HG03097 (cell line): Measurements from ENCODE around the gene MED15.
"Not testable (repeated sequence)": the region's sequence is repeated elsewhere in the genome, so short reads cannot be mapped to it uniquely, and the experiment has no call there.

Source experiments
- ATAC-seq: cut with Tn5 transposase; IDR thresholded peaks from one replicate; pipeline ENCODE4 v1.9.1; 2021; ENCODE audit not compliant: unreplicated experiment, low FRiP score

The MED15 gene

DNA sequence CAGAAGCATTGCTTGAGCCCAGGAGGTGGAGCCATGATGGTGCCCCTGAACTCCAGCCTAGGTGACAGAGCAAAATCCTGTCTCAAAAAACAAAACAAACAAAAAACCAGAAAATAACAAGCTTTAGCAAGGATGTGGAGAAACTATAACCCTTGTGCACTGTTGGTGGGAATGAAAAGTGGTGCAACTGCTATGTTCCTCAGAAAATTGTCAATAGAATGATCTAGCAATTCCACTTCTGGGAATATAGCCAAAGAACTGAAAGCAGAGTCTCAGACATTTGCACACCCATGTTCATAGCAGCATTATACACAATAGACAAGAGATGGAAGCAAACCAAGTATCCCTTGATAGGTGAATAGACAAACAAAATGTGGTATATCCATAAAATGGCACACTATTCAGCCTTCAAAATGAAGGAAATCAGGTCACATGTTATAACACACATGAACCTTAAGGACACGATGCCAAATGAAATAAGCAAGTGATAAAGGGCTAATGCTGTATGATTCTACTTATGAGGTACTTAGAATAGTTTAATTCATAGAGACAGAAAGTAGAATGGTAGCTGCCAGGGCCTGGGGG, 27.7 kb upstream of the MED15 start:
- no peak for ATAC-seq

DNA sequence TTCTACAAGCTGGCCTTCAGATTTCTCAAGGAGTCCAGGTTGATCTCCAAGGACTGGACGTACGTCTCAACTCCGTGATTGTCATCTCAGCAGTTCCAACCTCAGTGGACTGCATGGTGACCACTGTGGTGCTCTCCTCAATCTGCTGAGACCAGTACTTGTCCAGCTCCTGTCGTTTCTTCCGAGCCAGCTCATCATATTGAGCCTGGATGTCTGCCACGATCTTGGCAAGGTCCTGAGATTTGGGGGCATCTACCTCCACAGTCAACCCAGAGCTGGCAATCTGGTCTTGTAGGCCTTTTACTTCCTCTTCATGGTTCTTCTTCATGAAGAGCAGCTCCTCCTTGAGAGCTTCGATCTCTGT, 24.3 kb upstream of the MED15 start:
- ATAC-seq = not testable (repeated sequence)

DNA sequence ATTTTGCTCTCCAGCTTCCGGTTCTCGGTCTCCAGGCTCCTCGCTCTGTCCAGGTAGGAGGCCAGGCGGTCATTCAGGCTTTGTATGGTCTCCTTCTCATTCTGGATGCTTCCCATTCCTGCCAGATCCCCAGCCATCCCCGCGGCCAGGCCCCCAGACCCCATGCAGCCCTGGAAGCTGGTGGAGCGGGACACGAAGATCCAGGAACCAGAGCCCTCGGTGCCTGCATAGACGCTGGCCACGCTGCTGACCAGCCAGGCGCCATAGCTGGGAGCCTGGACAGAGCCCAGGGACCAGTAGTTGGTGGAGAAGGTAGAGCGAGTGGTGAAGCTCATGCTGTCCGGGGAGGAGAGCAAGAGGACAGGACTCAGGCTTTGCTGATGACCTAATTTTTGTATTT, 23.6 kb upstream of the MED15 start:
- ATAC-seq = no peak

DNA sequence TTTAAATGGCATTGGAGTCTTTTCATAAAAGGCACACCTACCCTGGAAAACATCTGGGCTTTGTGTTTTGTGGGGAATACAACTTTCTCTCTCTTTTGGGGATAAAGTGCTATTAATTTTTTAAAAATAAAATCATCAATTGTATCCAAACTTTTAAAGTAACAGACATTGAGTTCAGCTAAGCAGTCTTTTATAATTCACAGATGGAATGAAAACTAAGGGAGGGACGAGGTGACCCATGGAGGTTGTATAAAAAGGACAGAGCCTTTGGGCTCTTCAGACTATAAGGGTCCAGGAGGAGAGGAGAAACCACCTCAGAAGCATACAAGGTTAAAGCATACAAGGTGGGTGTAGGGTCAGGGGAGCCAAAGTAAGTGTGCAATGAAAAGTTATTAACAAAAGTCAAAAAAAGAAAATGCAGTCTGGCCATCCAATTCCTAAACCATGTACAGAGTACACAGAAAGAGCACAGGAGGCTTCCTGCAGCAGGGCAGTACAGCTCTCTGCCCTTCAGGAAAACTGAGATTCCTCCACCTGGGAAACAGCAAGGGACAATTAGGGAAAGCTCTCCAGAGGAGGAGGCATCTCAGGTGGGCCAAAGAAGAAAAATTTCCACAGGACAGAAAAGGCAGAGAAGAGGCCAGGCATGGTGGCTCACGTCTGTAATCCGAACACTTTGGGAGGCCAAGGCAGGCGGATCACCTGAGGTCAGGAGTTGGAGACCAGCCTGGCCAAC, 22.3 kb upstream of the MED15 start:
- no peak for ATAC-seq

DNA sequence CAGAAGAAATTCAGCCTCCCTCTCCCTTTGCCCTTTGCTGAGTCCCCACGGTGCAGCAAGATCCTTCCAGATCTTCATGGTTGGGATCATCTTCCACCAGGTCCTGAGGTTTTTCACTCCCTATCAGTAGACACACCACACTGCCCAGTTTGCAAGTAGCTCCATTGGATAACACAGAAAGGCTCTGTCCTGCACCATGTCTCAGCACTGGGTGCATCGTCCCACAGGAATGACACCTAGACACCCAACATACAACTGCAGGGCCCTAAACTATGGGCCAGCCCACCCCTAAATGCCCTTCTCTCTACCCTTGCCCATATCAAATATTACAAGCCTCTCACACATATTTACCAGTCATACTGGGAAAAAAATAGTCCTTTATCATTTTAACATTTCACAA, 21.2 kb upstream of the MED15 start:
- no peak for ATAC-seq

DNA sequence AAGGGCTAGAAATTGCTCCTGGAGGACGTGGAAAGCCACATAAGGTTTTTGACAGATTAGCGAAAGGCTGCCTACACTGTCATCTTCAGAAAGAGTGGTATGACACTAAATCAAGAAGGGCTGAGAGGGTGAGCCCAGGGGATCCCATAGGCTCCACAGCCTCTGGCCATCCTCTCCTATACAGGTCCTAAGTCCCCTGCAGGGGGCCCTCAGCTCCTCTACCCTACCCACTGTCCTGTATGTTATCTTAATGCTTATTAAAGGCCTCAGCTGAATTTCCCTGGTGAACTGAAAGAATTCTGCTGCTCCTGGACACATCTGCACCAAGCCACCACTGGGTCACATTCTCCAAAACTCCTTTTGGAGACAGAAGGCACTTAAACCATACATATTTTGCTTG, 19.7 kb upstream of the MED15 start:
- no peak for ATAC-seq

DNA sequence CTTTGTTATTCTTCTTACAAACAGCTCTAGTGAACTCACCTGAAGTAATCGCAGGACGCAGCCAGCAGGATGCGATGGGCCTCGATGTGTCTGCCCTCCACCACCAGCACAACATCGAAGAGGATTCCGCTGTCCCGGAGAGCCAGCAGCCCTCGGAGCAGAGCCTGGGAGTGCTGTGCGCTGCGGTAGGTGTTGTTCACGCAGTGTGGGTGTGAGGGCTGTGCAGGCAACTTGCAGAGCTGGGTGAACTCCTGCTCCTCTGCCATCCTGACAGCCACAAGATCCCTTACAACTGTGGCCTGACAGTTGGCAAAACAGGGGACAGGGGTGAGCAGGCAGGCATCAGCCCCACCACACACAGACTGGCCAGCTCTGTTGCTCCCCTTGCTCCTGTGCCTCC, 18.5 kb upstream of the MED15 start:
- no peak for ATAC-seq

DNA sequence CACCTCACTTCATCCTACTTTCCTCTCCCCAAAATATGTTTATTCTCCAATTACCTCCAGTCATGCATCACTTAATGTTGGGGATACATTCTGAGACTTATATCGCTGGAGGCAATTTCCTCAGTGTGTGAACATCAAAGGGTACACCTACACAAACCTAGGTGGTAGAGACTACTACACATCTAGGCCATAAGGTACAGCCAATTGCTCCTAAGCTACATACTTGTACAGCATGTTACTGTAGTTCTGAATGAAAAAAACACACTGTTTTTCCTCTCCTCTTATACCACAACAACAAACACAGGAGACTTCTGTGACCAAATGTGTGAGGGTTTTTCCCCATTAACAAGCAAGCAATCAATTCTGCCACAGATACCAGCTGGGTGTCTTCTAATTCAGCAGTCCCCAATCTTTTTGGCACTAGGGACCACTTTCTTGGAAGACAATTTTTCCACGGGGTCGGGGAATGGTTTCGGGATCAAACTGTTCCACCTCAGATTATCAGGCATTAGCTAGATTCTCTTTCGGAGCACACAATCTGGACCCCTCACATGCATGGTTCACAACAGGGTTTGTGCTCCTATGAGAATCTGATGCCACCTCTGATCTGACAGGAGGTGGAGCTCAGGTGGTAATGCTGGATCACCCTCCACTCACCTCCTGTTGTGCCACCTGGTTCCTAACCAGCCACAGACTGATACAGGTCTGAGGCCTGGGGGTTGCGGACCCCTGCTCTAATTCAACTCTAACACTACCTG, 17.0 kb upstream of the MED15 start:
- ATAC-seq = no peak

DNA sequence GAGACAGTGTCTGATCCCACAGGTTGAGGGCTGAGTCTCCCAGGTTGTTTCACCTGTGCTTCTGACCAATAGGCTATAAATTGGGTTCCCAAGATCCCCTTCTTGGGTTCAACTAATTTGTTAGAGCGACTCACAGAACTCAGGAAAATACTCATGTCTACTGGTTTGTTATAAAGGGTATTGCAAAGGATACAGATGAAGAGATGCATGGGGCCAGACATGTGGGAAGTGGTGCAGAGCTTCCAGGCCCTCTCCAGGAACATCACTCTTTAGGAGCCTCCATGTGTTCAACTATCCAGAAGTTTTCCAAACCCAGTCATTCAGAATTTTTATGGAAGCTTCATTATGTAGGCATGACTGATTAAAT, 16.5 kb upstream of the MED15 start:
- no peak for ATAC-seq

DNA sequence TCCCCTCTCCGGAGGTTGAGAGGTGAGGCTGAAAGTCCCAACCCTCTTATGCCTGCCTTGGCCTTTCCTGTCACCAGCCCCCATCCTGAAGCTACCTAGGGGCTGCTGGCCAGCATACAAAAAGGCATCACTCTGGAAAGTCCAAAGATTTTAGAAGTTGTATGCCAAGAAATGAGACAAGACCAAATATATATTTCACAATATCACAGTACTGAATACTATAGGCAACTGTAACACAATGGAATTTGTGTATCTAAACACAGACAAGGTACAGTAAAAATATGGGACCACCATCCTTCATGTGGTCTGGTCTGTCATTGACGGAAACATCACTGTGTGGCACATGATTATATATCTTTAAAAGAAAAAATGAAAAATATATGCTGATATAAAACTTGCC, 16.1 kb upstream of the MED15 start:
- no peak for ATAC-seq

DNA sequence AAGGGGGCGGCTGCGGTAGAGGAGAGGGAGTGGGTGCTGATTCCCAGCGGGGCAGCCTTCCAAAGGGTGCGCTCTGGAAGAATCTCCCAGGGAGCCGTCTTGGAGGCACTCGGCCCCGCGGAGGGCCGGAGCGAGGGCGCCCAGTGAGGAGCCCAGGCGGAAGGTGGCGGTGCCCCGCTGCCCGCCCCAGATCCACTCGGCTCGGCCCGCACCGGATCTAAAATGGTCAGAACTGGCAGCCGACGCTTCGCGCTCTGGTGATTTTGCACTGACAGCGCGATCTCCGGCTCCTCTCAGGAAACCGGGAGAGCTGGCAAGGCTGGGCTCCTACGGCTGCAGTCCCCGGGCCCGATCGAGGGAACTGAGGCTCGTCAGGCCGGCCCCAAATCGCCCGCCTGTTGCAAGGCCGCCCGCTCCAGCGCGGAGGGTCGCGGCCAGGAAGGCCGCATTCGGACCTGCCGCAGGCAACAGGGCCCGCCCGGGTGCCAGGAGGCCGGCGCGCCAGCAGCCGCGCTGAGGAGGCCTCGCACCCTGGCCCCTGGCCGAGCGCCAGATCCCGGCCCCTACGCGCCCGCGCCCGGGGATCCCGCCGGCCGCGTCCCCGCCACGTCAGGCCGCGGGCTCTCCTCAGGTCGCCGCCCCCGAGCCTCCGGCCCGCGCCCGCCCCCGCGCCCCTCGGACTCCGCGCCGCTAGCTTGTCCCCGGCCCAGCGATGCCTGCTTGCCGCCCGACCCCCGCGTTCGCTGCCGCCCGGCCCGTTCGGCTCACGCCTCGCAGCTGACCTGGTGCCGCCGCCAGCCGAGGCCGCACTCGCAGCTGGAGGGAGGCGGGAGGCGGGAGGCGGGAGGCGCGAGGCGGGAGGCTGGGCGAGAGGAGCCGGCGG, 12.2 kb upstream of the MED15 start, which contains the start of gene KLHL22:
Gene KLHL22, minus strand, starts transcription at position 818 of the 883 bp plus-strand sequence. CDS start 6,584 bp downstream, outside the sequence.
- peak; percentile 18 for ATAC-seq

DNA sequence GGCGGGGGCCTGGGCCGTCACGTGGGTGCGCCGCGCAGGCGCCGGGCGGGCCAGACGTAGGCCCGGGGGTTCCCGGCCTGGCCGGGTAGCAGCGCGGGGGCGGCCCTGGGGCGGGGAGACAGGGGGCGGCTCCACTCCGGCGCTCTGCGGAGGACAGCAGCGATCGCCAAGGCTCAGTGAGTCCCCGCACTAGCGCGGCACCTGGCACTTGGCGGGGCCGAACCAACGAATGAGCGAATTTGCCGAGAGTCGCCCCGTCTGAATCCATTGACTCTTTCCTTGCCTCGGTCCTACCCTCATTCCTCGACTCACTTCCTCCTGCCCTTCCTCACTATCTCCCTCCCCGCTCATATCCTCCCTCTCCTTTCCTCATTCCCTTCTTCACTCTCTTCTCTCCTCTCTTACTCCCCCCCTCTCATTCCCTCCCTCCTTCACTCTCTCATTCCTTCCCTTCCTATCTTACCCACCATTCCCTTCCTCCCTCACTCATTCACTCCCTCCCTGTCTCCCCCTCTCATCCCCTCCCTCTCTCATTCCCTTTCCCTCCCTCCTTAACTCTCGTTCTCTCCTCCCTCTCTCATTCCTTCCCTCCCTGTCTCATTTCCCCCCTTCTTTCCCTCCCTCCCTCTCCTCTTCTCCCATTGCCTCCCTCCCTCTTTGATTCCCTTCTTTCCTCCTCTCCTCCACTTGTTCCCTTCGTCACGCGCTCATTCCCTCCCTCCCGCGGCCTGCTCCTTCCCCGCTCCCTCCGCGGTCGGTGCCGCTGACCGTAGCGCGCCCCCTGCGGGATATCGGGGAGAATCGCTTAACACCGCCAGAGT, 11.3 kb upstream of the MED15 start:
- peak; percentile 69 for ATAC-seq

DNA sequence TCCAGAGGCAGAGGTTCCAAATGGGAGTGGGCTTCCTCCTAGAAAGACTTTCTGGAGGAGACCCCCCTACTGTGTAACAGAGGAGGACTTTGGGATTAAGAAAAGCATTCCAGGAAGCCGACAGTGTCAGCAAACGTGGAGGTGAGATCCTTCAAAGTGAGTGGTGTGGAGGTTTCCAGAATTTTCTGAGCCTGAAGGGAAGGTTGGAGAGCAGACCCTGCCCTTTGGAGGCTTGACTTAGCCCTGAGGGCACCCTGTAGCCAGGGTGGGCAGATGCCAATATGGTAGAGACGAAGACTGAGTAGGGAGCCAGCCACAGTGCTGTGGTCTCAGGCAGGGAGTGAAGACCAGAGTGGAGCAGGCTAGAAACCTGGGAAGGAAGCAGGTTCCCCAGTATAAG, 10.0 kb upstream of the MED15 start:
- ATAC-seq = no peak

DNA sequence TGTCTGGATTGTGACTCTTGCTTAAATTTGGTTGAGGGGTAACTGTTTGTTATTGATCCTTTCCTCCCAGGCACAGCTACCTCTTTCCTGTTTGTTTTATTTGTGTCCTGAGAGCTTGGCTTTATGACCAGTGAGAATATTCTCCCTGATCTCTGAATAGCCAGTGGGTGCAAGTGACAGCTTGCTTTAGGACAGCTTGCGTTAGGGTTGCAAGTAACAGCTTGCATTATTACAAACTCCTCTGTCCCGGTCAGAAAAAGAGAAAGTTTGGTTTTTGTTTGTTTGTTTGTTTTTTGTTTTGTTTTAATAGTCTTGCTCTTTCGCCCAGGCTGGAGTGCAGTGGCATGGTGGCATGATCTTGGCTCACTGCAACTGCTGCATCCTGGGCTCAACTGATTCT, 8.5 kb upstream of the MED15 start:
- ATAC-seq = no peak

DNA sequence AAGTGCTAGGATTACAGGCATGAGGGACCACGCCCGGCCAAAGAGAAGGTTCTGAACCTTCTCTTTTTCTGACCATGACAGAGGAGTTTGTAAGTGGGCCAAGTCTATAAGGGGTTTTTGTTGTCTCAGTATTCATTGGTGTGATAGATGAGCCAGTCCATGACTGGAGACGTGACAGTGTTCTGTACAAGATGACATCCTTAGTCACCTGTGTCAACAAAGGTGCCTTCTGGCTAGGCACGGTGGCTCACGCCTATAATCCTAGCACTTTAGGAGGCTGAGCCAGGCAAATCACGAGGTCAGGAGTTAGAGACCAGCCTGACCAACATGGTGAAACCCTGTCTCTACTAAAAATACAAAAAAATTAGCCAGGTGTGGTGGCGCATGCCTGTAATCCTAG, 7.6 kb upstream of the MED15 start:
- no peak for ATAC-seq

DNA sequence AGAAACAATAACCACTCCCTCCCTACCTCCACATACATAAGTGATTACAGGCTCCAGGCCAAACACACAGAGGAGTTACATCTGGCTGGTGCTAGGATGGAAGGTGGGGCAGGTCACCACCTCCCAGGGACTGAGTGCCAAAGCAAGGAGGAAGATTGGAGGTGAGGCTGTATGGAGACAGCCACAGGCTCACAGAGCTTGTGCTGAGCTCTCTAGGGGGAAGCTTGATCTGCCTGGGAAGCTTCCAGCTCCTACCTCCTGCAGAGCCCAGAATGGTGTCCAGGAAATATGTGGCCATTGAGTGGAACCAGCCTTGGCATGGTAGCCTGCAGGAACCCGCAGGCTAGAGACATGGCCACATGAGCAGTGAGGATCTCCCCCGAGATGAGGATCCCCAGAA, 3.6 kb upstream of the MED15 start:
- no peak for ATAC-seq

DNA sequence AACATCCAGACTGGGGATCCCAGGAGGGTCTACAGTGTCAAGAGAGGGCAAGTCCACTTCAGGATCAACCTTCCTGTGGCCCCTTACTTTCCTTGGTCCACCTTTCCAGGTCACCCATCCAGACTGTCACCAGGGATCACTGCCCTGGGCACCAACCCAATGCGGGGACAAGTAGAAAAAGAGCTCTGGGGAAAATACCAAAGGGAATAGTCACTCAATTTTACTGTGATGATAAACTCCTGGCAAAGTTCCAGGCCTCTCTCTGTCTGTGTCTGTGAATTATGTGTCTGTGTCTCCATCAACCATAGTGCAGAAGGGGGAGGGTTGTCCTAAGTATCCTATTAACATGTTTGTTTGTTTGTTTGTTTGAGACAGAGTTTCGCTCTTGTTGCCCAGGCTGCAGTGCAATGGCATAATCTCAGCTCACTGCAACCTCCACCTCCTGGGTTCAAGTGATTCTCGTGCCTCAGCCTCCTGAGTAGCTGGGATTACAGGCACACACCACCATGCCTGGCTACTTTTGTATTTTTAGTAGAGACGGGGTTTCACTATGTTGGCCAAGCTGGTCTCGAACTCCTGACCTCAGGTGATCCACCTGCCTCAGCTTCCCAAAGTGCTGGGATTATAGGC, 3.0 kb upstream of the MED15 start:
- not testable (repeated sequence) for ATAC-seq

DNA sequence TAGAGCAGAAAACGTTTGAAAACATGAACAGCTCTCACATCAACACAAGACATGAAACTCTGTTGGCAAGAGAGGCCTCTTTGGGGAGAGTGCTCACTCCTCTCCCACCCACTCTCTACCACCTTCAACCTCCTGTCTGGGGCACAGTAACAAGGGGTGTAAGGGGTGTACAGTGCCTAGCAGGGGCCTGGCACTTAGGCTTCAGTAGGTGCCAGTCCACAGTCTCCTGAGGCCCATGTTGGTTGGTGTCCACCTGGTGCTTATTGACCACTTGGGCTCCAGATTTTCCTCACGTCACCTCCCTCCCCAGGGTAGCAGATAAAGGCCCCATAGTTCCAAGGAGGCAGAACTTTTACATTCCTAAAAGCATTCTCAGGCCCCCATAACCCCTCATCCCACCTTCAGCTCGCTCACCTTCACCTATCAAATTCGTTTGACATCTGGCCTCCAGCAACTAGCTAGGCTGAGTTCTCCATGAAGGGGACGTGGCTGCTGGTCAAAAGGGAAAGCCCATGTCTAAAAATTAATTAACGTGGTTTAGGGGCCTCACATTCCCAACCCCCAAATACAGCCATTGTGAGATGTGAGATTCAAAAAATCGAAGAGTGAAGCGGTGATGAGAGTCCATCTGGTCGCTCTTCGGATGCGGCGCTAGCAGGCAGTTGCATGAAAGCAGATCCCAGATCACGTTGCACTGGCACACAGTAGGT, 712 bp upstream of the MED15 start:
- no peak for ATAC-seq
